Smooth muscle cell of bladder (primary cell): ENCODE results near the gene KLHDC2. TPM values are rescaled to one million over a fixed set of nuclear protein-coding genes. Genes with fewer than 3 reads are reported as not detected.

Source experiments
- total RNA-seq: library from RNA; depleted of rRNA; stranded (reverse); fragments of >200 nt; gene quantifications from 2 replicates; pipeline ENCODE4 v1.2.3, GENCODE V29; 2014

Gene KLHDC2
- total RNA-seq: 93.2 and 106 TPM in 2 replicates

GRCh38 chr14:49767571-49768300, at the start of gene KLHDC2:
Gene KLHDC2 (plus strand): TSS chr14:49768153. CDS start chr14:49768469, 316 bp downstream.

Other genes with a start within 250 kb of the KLHDC2 start
- 1,753 and 2,443 TPM in 2 replicates for gene RPS29, start 181.8 kb upstream of the KLHDC2 start, total RNA-seq
- 9.1 and 10.0 TPM in 2 replicates for gene LRR1, start 169.2 kb upstream of the KLHDC2 start, total RNA-seq
- 441 and 446 TPM in 2 replicates for gene RPL36AL, start 147.5 kb upstream of the KLHDC2 start, total RNA-seq
- 76.2 and 79.8 TPM in 2 replicates for gene MGAT2, start 147.4 kb upstream of the KLHDC2 start, total RNA-seq
- gene DNAAF2, start 132.9 kb upstream of the KLHDC2 start, total RNA-seq: 6.3 and 7.3 TPM in 2 replicates
- gene POLE2, start 79.9 kb upstream of the KLHDC2 start, total RNA-seq: 2.4 TPM in 2 replicates
- 3.4 and 4.0 TPM in 2 replicates for gene KLHDC1, start 75.0 kb upstream of the KLHDC2 start, total RNA-seq
- 57.0 and 67.0 TPM in 2 replicates for gene NEMF, start 84.6 kb downstream of the KLHDC2 start, total RNA-seq
- gene ARF6, start 124.9 kb downstream of the KLHDC2 start, total RNA-seq: 43.7 and 56.7 TPM in 2 replicates